Measurements from ENCODE around the gene TAT.

DNA sequence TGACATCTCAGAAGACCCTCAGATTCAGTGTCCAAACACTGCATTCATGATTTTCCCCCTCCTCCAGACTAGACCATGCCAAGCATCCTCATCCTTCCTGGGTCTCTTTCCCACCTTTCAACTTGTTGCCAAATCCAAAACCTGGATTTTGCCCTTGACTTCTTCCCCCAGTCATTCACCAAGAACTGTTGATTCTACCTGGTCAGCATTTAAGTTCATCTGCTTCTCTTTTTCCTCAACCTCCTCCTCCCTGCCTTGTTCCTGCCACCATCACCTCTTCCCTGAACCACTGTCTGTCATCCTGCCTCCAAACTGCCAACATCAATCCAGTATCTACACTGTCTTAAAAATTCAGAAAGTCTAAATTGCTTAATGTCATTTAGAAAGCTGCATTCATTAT lies 29.7 kb downstream of the TAT start:
- no peak for TF ChIP-seq POLR2A (IDR thresholded peaks at IDR 0.05)
- TF ChIP-seq, protein P1, sequence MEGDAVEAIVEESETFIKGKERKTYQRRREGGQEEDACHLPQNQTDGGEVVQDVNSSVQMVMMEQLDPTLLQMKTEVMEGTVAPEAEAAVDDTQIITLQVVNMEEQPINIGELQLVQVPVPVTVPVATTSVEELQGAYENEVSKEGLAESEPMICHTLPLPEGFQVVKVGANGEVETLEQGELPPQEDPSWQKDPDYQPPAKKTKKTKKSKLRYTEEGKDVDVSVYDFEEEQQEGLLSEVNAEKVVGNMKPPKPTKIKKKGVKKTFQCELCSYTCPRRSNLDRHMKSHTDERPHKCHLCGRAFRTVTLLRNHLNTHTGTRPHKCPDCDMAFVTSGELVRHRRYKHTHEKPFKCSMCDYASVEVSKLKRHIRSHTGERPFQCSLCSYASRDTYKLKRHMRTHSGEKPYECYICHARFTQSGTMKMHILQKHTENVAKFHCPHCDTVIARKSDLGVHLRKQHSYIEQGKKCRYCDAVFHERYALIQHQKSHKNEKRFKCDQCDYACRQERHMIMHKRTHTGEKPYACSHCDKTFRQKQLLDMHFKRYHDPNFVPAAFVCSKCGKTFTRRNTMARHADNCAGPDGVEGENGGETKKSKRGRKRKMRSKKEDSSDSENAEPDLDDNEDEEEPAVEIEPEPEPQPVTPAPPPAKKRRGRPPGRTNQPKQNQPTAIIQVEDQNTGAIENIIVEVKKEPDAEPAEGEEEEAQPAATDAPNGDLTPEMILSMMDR (IDR thresholded peaks at IDR 0.05), result no peak
